GM10248 (cell line): ENCODE data around the gene MARCHF4.

Experiments
- CTCF ChIA-PET: fragments of 300-600 bp; sonication (Branson Sonifier 250); formaldehyde crosslinking; extraction: SDS; loops from one replicate; lab custom pipeline; 2021; ENCODE audit warnings: antibody characterized with exemption; lab: Yijun Ruan, JAX
- POLR2A ChIA-PET: fragments of 350-650 bp; sonication (Branson Sonifier 250); formaldehyde crosslinking; extraction: SDS; loops from one replicate; lab custom pipeline; 2020; ENCODE audit warnings: antibody characterized with exemption; lab: Yijun Ruan, JAX
- DNase-seq: peaks from one replicate; pipeline ENCODE4 v3.0.0; 2012; ENCODE audit errors: extremely low spot score
- TF ChIP-seq, protein P1 (sequence below): IDR thresholded peaks from 2 replicates; pipeline ENCODE4 v1.5.1; 2012; ENCODE audit warnings: mild to moderate bottlenecking, low read depth; ENCODE audit errors: extremely low read depth, missing control alignments, control extremely low read depth

MARCHF4 gene

GRCh38 chr2:216345846-216346245 is 26.4 kb downstream of the MARCHF4 start:
- ChIA-PET POLR2A (no interaction called here), CTCF (interaction anchor here (1.4 kb wide), 1 partner anchor 10 kb away, joined by 3 read pairs; no protein-coding TSS in a partner anchor)
- DNase-seq = no peak
- TF ChIP-seq, protein P1, sequence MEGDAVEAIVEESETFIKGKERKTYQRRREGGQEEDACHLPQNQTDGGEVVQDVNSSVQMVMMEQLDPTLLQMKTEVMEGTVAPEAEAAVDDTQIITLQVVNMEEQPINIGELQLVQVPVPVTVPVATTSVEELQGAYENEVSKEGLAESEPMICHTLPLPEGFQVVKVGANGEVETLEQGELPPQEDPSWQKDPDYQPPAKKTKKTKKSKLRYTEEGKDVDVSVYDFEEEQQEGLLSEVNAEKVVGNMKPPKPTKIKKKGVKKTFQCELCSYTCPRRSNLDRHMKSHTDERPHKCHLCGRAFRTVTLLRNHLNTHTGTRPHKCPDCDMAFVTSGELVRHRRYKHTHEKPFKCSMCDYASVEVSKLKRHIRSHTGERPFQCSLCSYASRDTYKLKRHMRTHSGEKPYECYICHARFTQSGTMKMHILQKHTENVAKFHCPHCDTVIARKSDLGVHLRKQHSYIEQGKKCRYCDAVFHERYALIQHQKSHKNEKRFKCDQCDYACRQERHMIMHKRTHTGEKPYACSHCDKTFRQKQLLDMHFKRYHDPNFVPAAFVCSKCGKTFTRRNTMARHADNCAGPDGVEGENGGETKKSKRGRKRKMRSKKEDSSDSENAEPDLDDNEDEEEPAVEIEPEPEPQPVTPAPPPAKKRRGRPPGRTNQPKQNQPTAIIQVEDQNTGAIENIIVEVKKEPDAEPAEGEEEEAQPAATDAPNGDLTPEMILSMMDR = no peak

GRCh38 chr2:216344950-216345300 is 27.4 kb downstream of the MARCHF4 start:
- CTCF ChIA-PET = interaction anchor here (1.4 kb wide), 1 partner anchor 11 kb away, joined by 3 read pairs; no protein-coding TSS in a partner anchor
- POLR2A ChIA-PET = no interaction called here

DNA sequence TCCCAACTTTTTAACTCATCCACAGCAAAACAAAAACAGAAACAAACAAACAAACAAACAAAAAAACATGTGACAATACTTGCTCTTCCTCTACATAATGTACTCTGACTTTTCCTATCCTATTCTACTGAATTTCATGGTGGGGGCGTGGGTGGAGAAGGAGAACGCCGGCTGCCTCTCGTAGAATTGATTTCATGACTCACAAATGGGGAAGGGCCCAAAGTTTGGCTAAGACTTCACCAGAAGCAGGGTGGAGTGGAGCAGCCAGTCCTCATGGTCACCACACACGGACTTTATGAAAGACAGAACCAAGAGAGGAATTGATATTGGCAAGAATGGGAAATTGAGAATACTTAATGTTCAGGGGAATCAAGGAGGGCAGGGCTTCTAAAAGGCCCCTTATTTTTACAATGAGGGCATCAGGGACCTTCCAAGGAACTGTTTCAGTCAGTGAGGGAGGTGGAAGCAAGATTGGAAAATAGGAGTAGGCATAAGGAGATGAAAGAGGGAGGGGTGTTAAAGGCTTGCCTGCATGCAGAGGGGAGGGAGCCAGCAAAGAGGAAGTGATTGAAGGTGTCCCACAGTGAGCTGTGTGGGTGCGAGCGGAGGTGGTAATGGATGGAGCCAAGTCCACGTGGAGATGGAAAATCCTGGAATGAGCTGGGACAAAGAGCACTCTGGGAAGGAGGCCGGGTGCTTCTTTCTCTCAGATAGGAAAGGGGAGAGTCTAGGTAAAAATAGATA is 27.9 kb downstream of the MARCHF4 start:
- ChIA-PET CTCF (interaction anchor here (0.9 kb wide), 1 partner anchor 60 kb away, joined by 3 read pairs; no protein-coding TSS in a partner anchor), POLR2A (no interaction called here)
- DNase-seq = no peak
- TF ChIP-seq, protein P1 = no peak

More at GRCh38 chr2:216344950-216345300, 27.4 kb downstream of the MARCHF4 start:
- TF ChIP-seq, protein P1 = no peak
- DNase-seq = no peak

DNA sequence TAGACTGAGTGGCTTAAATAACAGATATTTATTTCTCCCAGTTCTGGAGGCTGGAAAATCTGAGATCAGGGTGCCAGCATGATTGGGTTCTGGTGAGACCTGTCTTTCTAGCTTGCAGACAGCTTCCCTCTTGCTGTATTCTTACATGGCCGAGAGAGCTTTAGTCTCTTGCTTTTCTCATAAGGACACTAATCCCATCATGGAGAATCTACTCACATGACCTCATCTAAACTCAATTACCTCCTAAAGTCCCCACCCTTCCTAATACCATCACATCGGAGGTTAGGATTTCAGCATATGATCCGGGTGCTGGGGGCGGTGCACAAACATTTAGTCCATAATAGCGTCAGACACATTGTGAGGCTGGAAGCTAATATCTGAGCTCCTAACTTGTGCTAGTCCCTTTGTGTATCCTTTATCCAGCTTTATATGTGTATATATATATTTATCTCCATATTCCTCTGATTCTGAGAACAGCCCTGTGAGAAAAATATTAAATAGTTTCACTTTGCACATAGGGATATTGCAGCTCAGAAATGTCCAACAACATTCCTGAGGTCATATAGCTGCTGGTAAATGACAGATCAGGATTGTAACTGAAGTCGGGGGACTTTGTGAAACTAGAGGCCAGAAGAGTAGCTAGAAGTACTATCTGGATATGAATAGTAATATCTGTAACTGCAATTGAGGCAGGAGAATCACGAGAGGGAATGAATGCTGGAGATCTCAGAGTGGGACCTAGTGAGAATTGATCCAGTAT is 28.9 kb downstream of the MARCHF4 start:
- ChIA-PET POLR2A (no interaction called here), CTCF (interaction anchor here (0.9 to 1.0 kb wide), 2 partner anchors 10 to 61 kb away, joined by 3 read pairs; no protein-coding TSS in a partner anchor)
- TF ChIP-seq, protein P1 = no peak
- DNase-seq = no peak

DNA sequence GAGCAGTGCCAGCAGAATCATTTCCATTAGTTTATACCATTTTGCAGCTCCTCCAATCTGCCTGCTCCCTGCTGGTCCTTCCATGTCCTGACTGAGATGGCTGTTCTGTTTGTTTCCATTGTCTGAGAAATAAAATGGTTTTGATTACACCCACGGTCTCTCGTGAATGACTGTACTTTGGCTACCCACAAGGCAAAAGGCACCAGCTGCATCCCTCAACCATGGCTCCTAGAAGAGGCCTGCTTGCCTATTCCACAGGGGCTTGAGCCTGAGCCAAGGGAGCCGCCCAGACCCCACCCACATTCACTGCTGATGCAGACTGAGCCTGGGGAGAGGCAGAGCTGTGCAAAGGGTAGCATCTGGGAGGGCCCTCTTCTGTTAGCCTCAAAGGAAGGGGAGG is 31.2 kb downstream of the MARCHF4 start:
- DNase-seq = no peak
- POLR2A ChIA-PET = no interaction called here
- CTCF ChIA-PET = no interaction called here
- TF ChIP-seq, protein P1 = no peak

- CTCF ChIA-PET = no interaction called here
- no peak for DNase-seq
- POLR2A ChIA-PET = no interaction called here
- TF ChIP-seq, protein P1 = no peak
Observed at GRCh38 chr2:216340280-216340631, 32.0 kb downstream of the MARCHF4 start.
